Measurements from ENCODE around the gene DOLK. TPM values are rescaled to one million over a fixed set of nuclear protein-coding genes. Genes with fewer than 3 reads are reported as not detected.
A peak's percentile ranks its signal among the peaks of the same experiment; 100 is the strongest.

Gene DOLK
- polyA plus RNA-seq, 2 donors = 5.3 to 11.6 TPM

- Histone ChIP-seq H3K27me3 (ENCODE audit: control insufficient read depth in 1 of 2, insufficient read depth in 2 of 2, low read length in 2 of 2) (no peaks in the 10 kb centered on the region), H3K4me1 (ENCODE audit: control insufficient read depth in 2 of 2, insufficient read depth in 2 of 2, low read length in 1 of 2) (peaks cover 21 to 52% of the 10 kb centered on the region in 2 donors), H3K4me3 (ENCODE audit: low read depth in 1 of 2, low read length in 2 of 2) (no peak overlapping the region), H3K27ac (ENCODE audit: low read depth in 2 of 2, low read length in 1 of 2) (peak overlapping the region; percentile 93 to 96), H3K9me3 (ENCODE audit: control insufficient read depth in 2 of 2, insufficient read depth in 1 of 2, low read depth in 1 of 2, low read length in 1 of 2) (no peaks in the 10 kb centered on the region), H3K36me3 (ENCODE audit: control insufficient read depth in 2 of 2, insufficient read depth in 2 of 2, low read length in 1 of 2) (peaks cover 29 to 61% of the 10 kb centered on the region in 2 donors)
- WGBS, 2 donors = 29 to 46% methylated on average over 8 of the region's 8 CpGs
Measured at GRCh38 chr9:128911529-128912035, 35.8 kb downstream of the DOLK start.

GRCh38 chr9:128910906-128911305 lies 36.5 kb downstream of the DOLK start:
- no peak overlapping the region for H3K4me3 ChIP-seq (ENCODE audit: low read depth in 1 of 2, low read length in 2 of 2)
- peaks cover 22 to 55% of the 10 kb centered on the region in 2 donors for H3K36me3 ChIP-seq (ENCODE audit: control insufficient read depth in 2 of 2, insufficient read depth in 2 of 2, low read length in 1 of 2)
- H3K9me3 ChIP-seq (ENCODE audit: control insufficient read depth in 2 of 2, insufficient read depth in 1 of 2, low read depth in 1 of 2, low read length in 1 of 2) = no peaks in the 10 kb centered on the region
- no peaks in the 10 kb centered on the region for H3K27me3 ChIP-seq (ENCODE audit: control insufficient read depth in 1 of 2, insufficient read depth in 2 of 2, low read length in 2 of 2)
- 84 to 92% methylated on average over 6 of the region's 6 CpGs for WGBS, 2 donors
- H3K27ac ChIP-seq (ENCODE audit: low read depth in 2 of 2, low read length in 1 of 2) = peak overlapping the region; percentile 93 to 96
- peaks cover 15 to 47% of the 10 kb centered on the region in 2 donors for H3K4me1 ChIP-seq (ENCODE audit: control insufficient read depth in 2 of 2, insufficient read depth in 2 of 2, low read length in 1 of 2)

GRCh38 chr9:128909859-128910258 lies 37.5 kb downstream of the DOLK start:
- peaks cover 12 to 42% of the 10 kb centered on the region in 2 donors for H3K4me1 ChIP-seq (ENCODE audit: control insufficient read depth in 2 of 2, insufficient read depth in 2 of 2, low read length in 1 of 2)
- no peaks in the 10 kb centered on the region for H3K27me3 ChIP-seq (ENCODE audit: control insufficient read depth in 1 of 2, insufficient read depth in 2 of 2, low read length in 2 of 2)
- H3K36me3 ChIP-seq (ENCODE audit: control insufficient read depth in 2 of 2, insufficient read depth in 2 of 2, low read length in 1 of 2) = peaks cover 21 to 52% of the 10 kb centered on the region in 2 donors
- no peak overlapping the region for H3K4me3 ChIP-seq (ENCODE audit: low read depth in 1 of 2, low read length in 2 of 2)
- H3K27ac ChIP-seq (ENCODE audit: low read depth in 2 of 2, low read length in 1 of 2) = peak overlapping the region; percentile 12 to 19
- no peaks in the 10 kb centered on the region for H3K9me3 ChIP-seq (ENCODE audit: control insufficient read depth in 2 of 2, insufficient read depth in 1 of 2, low read depth in 1 of 2, low read length in 1 of 2)
- 77 to 81% methylated on average over 4 of the region's 4 CpGs for WGBS, 2 donors

GRCh38 chr9:128908372-128908771 lies 39.0 kb downstream of the DOLK start:
- no peak overlapping the region for H3K27ac ChIP-seq (ENCODE audit: low read depth in 2 of 2, low read length in 1 of 2)
- WGBS, 2 donors = 98% methylated on average over 24 of the region's 24 CpGs
- no peak overlapping the region for H3K4me3 ChIP-seq (ENCODE audit: low read depth in 1 of 2, low read length in 2 of 2)
- H3K4me1 ChIP-seq (ENCODE audit: control insufficient read depth in 2 of 2, insufficient read depth in 2 of 2, low read length in 1 of 2) = peaks cover 9 to 30% of the 10 kb centered on the region in 2 donors
- no peaks in the 10 kb centered on the region for H3K27me3 ChIP-seq (ENCODE audit: control insufficient read depth in 1 of 2, insufficient read depth in 2 of 2, low read length in 2 of 2)
- no peaks in the 10 kb centered on the region for H3K9me3 ChIP-seq (ENCODE audit: control insufficient read depth in 2 of 2, insufficient read depth in 1 of 2, low read depth in 1 of 2, low read length in 1 of 2)
- H3K36me3 ChIP-seq (ENCODE audit: control insufficient read depth in 2 of 2, insufficient read depth in 2 of 2, low read length in 1 of 2) = peaks cover 21 to 43% of the 10 kb centered on the region in 2 donors

GRCh38 chr9:128906741-128907140 lies 40.7 kb downstream of the DOLK start:
- peaks cover 21 to 46% of the 10 kb centered on the region in 2 donors for H3K36me3 ChIP-seq (ENCODE audit: control insufficient read depth in 2 of 2, insufficient read depth in 2 of 2, low read length in 1 of 2)
- WGBS, 2 donors = 47 to 49% methylated on average over 2 of the region's 2 CpGs
- H3K4me1 ChIP-seq (ENCODE audit: control insufficient read depth in 2 of 2, insufficient read depth in 2 of 2, low read length in 1 of 2) = peaks cover 2 to 30% of the 10 kb centered on the region in 2 donors
- H3K9me3 ChIP-seq (ENCODE audit: control insufficient read depth in 2 of 2, insufficient read depth in 1 of 2, low read depth in 1 of 2, low read length in 1 of 2) = no peaks in the 10 kb centered on the region
- peak overlapping the region in 1 of 2 donors; percentile 6 for H3K27ac ChIP-seq (ENCODE audit: low read depth in 2 of 2, low read length in 1 of 2)
- no peaks in the 10 kb centered on the region for H3K27me3 ChIP-seq (ENCODE audit: control insufficient read depth in 1 of 2, insufficient read depth in 2 of 2, low read length in 2 of 2)
- no peak overlapping the region for H3K4me3 ChIP-seq (ENCODE audit: low read depth in 1 of 2, low read length in 2 of 2)

- Histone ChIP-seq H3K27me3 (ENCODE audit: control insufficient read depth in 1 of 2, insufficient read depth in 2 of 2, low read length in 2 of 2) (no peaks in the 10 kb centered on the region), H3K36me3 (ENCODE audit: control insufficient read depth in 2 of 2, insufficient read depth in 2 of 2, low read length in 1 of 2) (peaks cover 21 to 46% of the 10 kb centered on the region in 2 donors), H3K4me3 (ENCODE audit: low read depth in 1 of 2, low read length in 2 of 2) (no peak overlapping the region), H3K9me3 (ENCODE audit: control insufficient read depth in 2 of 2, insufficient read depth in 1 of 2, low read depth in 1 of 2, low read length in 1 of 2) (no peaks in the 10 kb centered on the region), H3K4me1 (ENCODE audit: control insufficient read depth in 2 of 2, insufficient read depth in 2 of 2, low read length in 1 of 2) (peaks cover 4 to 23% of the 10 kb centered on the region in 2 donors), H3K27ac (ENCODE audit: low read depth in 2 of 2, low read length in 1 of 2) (no peak overlapping the region)
- 90 to 92% methylated on average over 7 of the region's 7 CpGs for WGBS, 2 donors
Measured at GRCh38 chr9:128905964-128906363, 41.4 kb downstream of the DOLK start.

- H3K9me3 ChIP-seq (ENCODE audit: control insufficient read depth in 2 of 2, insufficient read depth in 1 of 2, low read depth in 1 of 2, low read length in 1 of 2) = no peaks in the 10 kb centered on the region
- H3K4me1 ChIP-seq (ENCODE audit: control insufficient read depth in 2 of 2, insufficient read depth in 2 of 2, low read length in 1 of 2) = peaks cover 6 to 19% of the 10 kb centered on the region in 2 donors
- peaks cover 16 to 27% of the 10 kb centered on the region in 2 donors for H3K36me3 ChIP-seq (ENCODE audit: control insufficient read depth in 2 of 2, insufficient read depth in 2 of 2, low read length in 1 of 2)
- H3K4me3 ChIP-seq (ENCODE audit: low read depth in 1 of 2, low read length in 2 of 2) = no peak overlapping the region
- 72 to 81% methylated on average over 10 of the region's 10 CpGs for WGBS, 2 donors
- no peaks in the 10 kb centered on the region for H3K27me3 ChIP-seq (ENCODE audit: control insufficient read depth in 1 of 2, insufficient read depth in 2 of 2, low read length in 2 of 2)
- H3K27ac ChIP-seq (ENCODE audit: low read depth in 2 of 2, low read length in 1 of 2) = peak overlapping the region; percentile 68 to 98
Measured at GRCh38 chr9:128903871-128904620, 43.4 kb downstream of the DOLK start.

- Histone ChIP-seq H3K36me3 (ENCODE audit: control insufficient read depth in 2 of 2, insufficient read depth in 2 of 2, low read length in 1 of 2) (peaks cover 13 to 18% of the 10 kb centered on the region in 2 donors), H3K4me1 (ENCODE audit: control insufficient read depth in 2 of 2, insufficient read depth in 2 of 2, low read length in 1 of 2) (peaks cover 14 to 28% of the 10 kb centered on the region in 2 donors), H3K9me3 (ENCODE audit: control insufficient read depth in 2 of 2, insufficient read depth in 1 of 2, low read depth in 1 of 2, low read length in 1 of 2) (no peaks in the 10 kb centered on the region), H3K27ac (ENCODE audit: low read depth in 2 of 2, low read length in 1 of 2) (peak overlapping the region; percentile 98 to 99), H3K4me3 (ENCODE audit: low read depth in 1 of 2, low read length in 2 of 2) (no peak overlapping the region), H3K27me3 (ENCODE audit: control insufficient read depth in 1 of 2, insufficient read depth in 2 of 2, low read length in 2 of 2) (no peaks in the 10 kb centered on the region)
- WGBS, 2 donors = 74 to 78% methylated on average over 2 of the region's 2 CpGs
Measured at GRCh38 chr9:128903079-128903461, 44.3 kb downstream of the DOLK start.

- Histone ChIP-seq H3K36me3 (ENCODE audit: control insufficient read depth in 2 of 2, insufficient read depth in 2 of 2, low read length in 1 of 2) (peaks cover 8 to 12% of the 10 kb centered on the region in 2 donors), H3K4me3 (ENCODE audit: low read depth in 1 of 2, low read length in 2 of 2) (no peak overlapping the region), H3K9me3 (ENCODE audit: control insufficient read depth in 2 of 2, insufficient read depth in 1 of 2, low read depth in 1 of 2, low read length in 1 of 2) (no peaks in the 10 kb centered on the region), H3K4me1 (ENCODE audit: control insufficient read depth in 2 of 2, insufficient read depth in 2 of 2, low read length in 1 of 2) (peaks cover 14 to 28% of the 10 kb centered on the region in 2 donors), H3K27me3 (ENCODE audit: control insufficient read depth in 1 of 2, insufficient read depth in 2 of 2, low read length in 2 of 2) (no peaks in the 10 kb centered on the region), H3K27ac (ENCODE audit: low read depth in 2 of 2, low read length in 1 of 2) (peak overlapping the region; percentile 98 to 99)
- 29 to 41% methylated on average over 23 of the region's 23 CpGs for WGBS, 2 donors
Measured at GRCh38 chr9:128902351-128903078, 44.9 kb downstream of the DOLK start.

Data from esophagus (tissue), 2 donors.